MM.1S (cell line): ENCODE results near the gene OBSCN.

Experiments
- CTCF ChIP-seq: fragments of 300-600 bp; sonication (generic); IDR thresholded peaks from 2 replicates; pipeline ENCODE4 v1.5.1; 2016; ENCODE audit warnings: antibody characterized with exemption, low read length, mixed read lengths
- EZH2 ChIP-seq: fragments of 300-600 bp; sonication (generic); optimal IDR thresholded peaks from 2 replicates; pipeline ENCODE3; 2017; ENCODE audit warnings: low read depth, mild to moderate bottlenecking, antibody characterized with exemption, low read length, mixed read lengths
- EZH2phosphoT487 ChIP-seq: fragments of 300-600 bp; sonication (generic); IDR thresholded peaks from 2 replicates; pipeline ENCODE4 v1.6.1; 2018; ENCODE audit warnings: antibody characterized with exemption, low read length

- TF ChIP-seq EZH2 (no peak), CTCF (no peak), EZH2phosphoT487 (no peak)
These were observed 84.2 kb downstream of the OBSCN start for GRCh38 chr1:228291906-228292608.
